ENCODE measurements around the gene CCDC68. TPM values are rescaled to one million over a fixed set of nuclear protein-coding genes. Genes with fewer than 3 reads are reported as not detected.

The CCDC68 gene
- total and polyA plus RNA-seq, 2 of the 8 experiments (the other 6 are each of a cell fraction or from before 2014, with no cell fraction given): 0.06 to 0.80 TPM

GRCh38 chr18:54957996-54958395 is 1.3 kb downstream of the CCDC68 start:
- H2BK120ac ChIP-seq (replicated peaks; ENCODE audit: low read depth, low read length): no peak overlapping the region
- ChIA-PET POLR2A (ENCODE audit: partially characterized antibody) (no interaction called here), CTCF (ENCODE audit: partially characterized antibody) (interaction anchor here (1.8 kb wide), 1 partner anchor 183 kb away, joined by 5 read pairs; no protein-coding TSS in a partner anchor)
- DNase-seq (ENCODE audit: low read depth in 1 of 2, low spot score in 2 of 2): no peak
- FAIRE-seq: no peak
- H3K4ac ChIP-seq (replicated peaks; ENCODE audit: insufficient read length, low read depth, low read length): no peak overlapping the region
- H3K18ac ChIP-seq (ENCODE audit: extremely low read depth, low read length): no peak overlapping the region
- 0 out of 7 replicates have a peak, but pooled peaks cover 0 to 3% (median 0%) of the 10 kb centered on the region in 4 experiments for H3K27me3 ChIP-seq (replicated peaks in 1 of 4; ENCODE audit: control insufficient read depth in 3 of 4, extremely low read depth in 1 of 4, insufficient read depth in 3 of 4, low read length in 3 of 4)
- no peak overlapping the region for H2BK12ac ChIP-seq (ENCODE audit: low read depth, low read length)
- 0 out of 2 replicates have a peak, but pooled peaks cover 4% of the 10 kb centered on the region for H3K23me2 ChIP-seq (ENCODE audit: low read depth, low read length)
- H3K56ac ChIP-seq (replicated peaks; ENCODE audit: insufficient read length, low read depth, low read length): no peak overlapping the region
- H2BK15ac ChIP-seq (ENCODE audit: low read length): no peak overlapping the region
- no peak overlapping the region for H3K9ac ChIP-seq (replicated peaks in 1 of 4; ENCODE audit: extremely low read depth in 1 of 4, low read depth in 3 of 4, low read length in 3 of 4)
- no peak overlapping the region for H4K8ac ChIP-seq (ENCODE audit: extremely low read depth, insufficient read depth, low read length)
- no peak overlapping the region for H3K14ac ChIP-seq (ENCODE audit: insufficient read length)
- H3K9me3 ChIP-seq (ENCODE audit: insufficient read depth in 2 of 2, low read depth in 1 of 2, low read length in 1 of 2): no peaks in the 10 kb centered on the region
- no peak overlapping the region for H3K4me3 ChIP-seq (ENCODE audit: extremely low read depth in 1 of 4, insufficient read depth in 2 of 4, low read depth in 3 of 4, low read length in 4 of 4)
- WGBS, 2 experiments (ENCODE audit: extremely low coverage in 1 of 2, insufficient coverage in 1 of 2, insufficient read length in 1 of 2, insufficient replicate concordance in 2 of 2, low coverage in 1 of 2, low lambda C conversion rate in 2 of 2, missing lambda C conversion rate in 1 of 2): 86% methylated on average over 5 of the region's 5 CpGs; no CpG with 5 or more reads in 1 of the 2 experiments
- H2BK5ac ChIP-seq (ENCODE audit: low read depth, low read length): no peak overlapping the region
- no peak overlapping the region for H3K23ac ChIP-seq (ENCODE audit: insufficient read length)
- no peak overlapping the region for H2AK5ac ChIP-seq (ENCODE audit: low read depth, low read length)
- H3K36me3 ChIP-seq (ENCODE audit: control insufficient read depth in 2 of 4, insufficient read depth in 4 of 4, low read length in 3 of 4): no peaks in the 10 kb centered on the region
- no peak for TF ChIP-seq TAF1 (IDR thresholded peaks at IDR 0.05; ENCODE audit: low read depth, low read length)
- no peak for TF ChIP-seq ATF3 (IDR thresholded peaks at IDR 0.05; ENCODE audit: insufficient read depth, low read depth, low read length)
- TF ChIP-seq NANOG (IDR thresholded peaks at IDR 0.05; ENCODE audit: insufficient read depth, low read depth, low read length, poor library complexity, severe bottlenecking): no peak
- TF ChIP-seq RXRA (IDR thresholded peaks at IDR 0.05; ENCODE audit: insufficient read depth, low read depth, low read length): no peak
- no peak for TF ChIP-seq CHD2 (IDR thresholded peaks at IDR 0.05; ENCODE audit: low read length)
- TF ChIP-seq ASH2L (IDR thresholded peaks at IDR 0.05; ENCODE audit: low read length): no peak
- TF ChIP-seq BACH1 (IDR thresholded peaks at IDR 0.05; ENCODE audit: low read length): no peak
- no peak for TF ChIP-seq POU5F1 (IDR thresholded peaks at IDR 0.05; ENCODE audit: low read depth, low read length)
- no peak for TF ChIP-seq ATF2 (IDR thresholded peaks at IDR 0.05; ENCODE audit: low read length)
- H3K4me1 ChIP-seq (replicated peaks in 1 of 4; ENCODE audit: control insufficient read depth in 3 of 4, insufficient read depth in 4 of 4, low read length in 3 of 4): no peaks in the 10 kb centered on the region
- H2BK20ac ChIP-seq (ENCODE audit: low read length): no peak overlapping the region
- no peak overlapping the region for H4K91ac ChIP-seq (replicated peaks; ENCODE audit: insufficient read length, low read length)
- H3K79me2 ChIP-seq (ENCODE audit: control insufficient read depth in 1 of 2, insufficient read depth in 2 of 2, low read length in 2 of 2): no peaks in the 10 kb centered on the region
- no peak overlapping the region for H4K5ac ChIP-seq (ENCODE audit: insufficient read length, low read depth, low read length)
- H4K20me1 ChIP-seq (replicated peaks in 1 of 2; ENCODE audit: control insufficient read depth in 1 of 2, insufficient read depth in 2 of 2, low read length in 2 of 2): no peaks in the 10 kb centered on the region
- H3K27ac ChIP-seq (ENCODE audit: low read depth, low read length): no peak overlapping the region
- no peaks in the 10 kb centered on the region for H3K79me1 ChIP-seq (ENCODE audit: low read depth, low read length)
- H2AFZ ChIP-seq (ENCODE audit: low read length): no peak overlapping the region
- no peak overlapping the region; a peak in 1 of 4 replicates for H3K4me2 ChIP-seq (ENCODE audit: insufficient read depth in 1 of 2, low read depth in 2 of 2, low read length in 2 of 2)

All from H1 (cell line).